Gastrocnemius medialis (tissue), 4 donors: Measurements from ENCODE around the gene DDX24. TPM values are rescaled to one million over a fixed set of nuclear protein-coding genes. Genes with fewer than 3 reads are reported as not detected.

ENCODE experiments used
- ATAC-seq, 2 donors: fragments of 150-250 bp; one replicate each; pipeline ENCODE4 v1.9.1; 2016
- DNase-seq, 2 donors: peaks; one replicate each; pipeline ENCODE4 v3.0.0-alpha.2; 2019
- H3K27ac ChIP-seq, 4 donors: fragments of 200-600 bp; sonication (generic); 1 replicate in 1 of 4; 2 replicates in 3 of 4; pipeline ENCODE4 v1.5.1; 2016 to 2018; ENCODE audit warnings: mild to moderate bottlenecking in 2 of 4, moderate library complexity in 1 of 4
- H3K27me3 ChIP-seq, 3 donors: fragments of 200-600 bp; sonication (generic) in 2 of 3; 1 replicate in 1 of 3; 2 replicates in 2 of 3; pipeline versions ENCODE4 v1.5.1 to v1.6.0; 2016 to 2019; ENCODE audit warnings: mild to moderate bottlenecking in 1 of 3, moderate library complexity in 1 of 3
- H3K36me3 ChIP-seq, 2 donors: fragments of 200-600 bp; sonication (generic) in 1 of 2; one replicate each; pipeline ENCODE4 v1.5.1; 2017 to 2018
- H3K4me1 ChIP-seq, 2 donors: fragments of 200-600 bp; sonication (generic) in 1 of 2; one replicate each; pipeline ENCODE4 v1.5.1; 2016 to 2017; ENCODE audit warnings: mild to moderate bottlenecking in 2 of 2
- H3K4me3 ChIP-seq, 4 donors: fragments of 200-600 bp; sonication (generic) in 3 of 4; 1 replicate in 1 of 4; 2 replicates in 3 of 4; pipeline ENCODE4 v1.5.1; 2016 to 2019; ENCODE audit warnings: mild to moderate bottlenecking in 2 of 4
- H3K9me3 ChIP-seq, 3 donors: fragments of 200-600 bp; sonication (generic) in 2 of 3; 1 replicate in 1 of 3; 2 replicates in 2 of 3; pipeline ENCODE4 v1.5.1; 2016 to 2019
- POLR2A ChIP-seq, 2 donors: fragments of 450-650 bp; IDR thresholded peaks; one replicate each; pipeline ENCODE4 v1.6.1; 2017; ENCODE audit warnings: antibody characterized with exemption in 2 of 2, mild to moderate bottlenecking in 2 of 2, moderate library complexity in 2 of 2
- in situ Hi-C, 4 donors: fragments of 200-750 bp; cut with MboI; loops; one replicate each; pipeline versions ENCODE4 v1.15.0 to v1.8.0; 2017; ENCODE audit warnings: low sequenced_read_pairs in 4 of 4
- intact Hi-C: fragments of 100-400 bp; cut with DNase I; formaldehyde crosslinking; loops from one replicate; pipeline ENCODE4 v1.15.1; 2023; ENCODE audit warnings: low total_unique reads
- total RNA-seq, 4 donors: library from RNA; depleted of rRNA; stranded (reverse); fragments of >200 nt; gene quantifications; one replicate each; pipeline versions ENCODE4 v1.1.0 to v1.2.3, GENCODE V29; 2016
- TF ChIP-seq, protein P1 (sequence below), 5 experiments: fragments of 450-650 bp in 3 of 5; fragments of 200-600 bp in 2 of 5; sonication (generic) in 2 of 5; IDR thresholded peaks in 4 of 5; conservative IDR thresholded peaks in 1 of 5; 1 replicate in 4 of 5; 2 replicates in 1 of 5; pipeline ENCODE4 v1.5.1; 2016 to 2019; ENCODE audit warnings: antibody characterized with exemption in 5 of 5, mild to moderate bottlenecking in 3 of 5, moderate library complexity in 3 of 5

Gene DDX24
- total RNA-seq, 4 donors from 2014 or later, result 106 to 200 (median 128) TPM

DNA sequence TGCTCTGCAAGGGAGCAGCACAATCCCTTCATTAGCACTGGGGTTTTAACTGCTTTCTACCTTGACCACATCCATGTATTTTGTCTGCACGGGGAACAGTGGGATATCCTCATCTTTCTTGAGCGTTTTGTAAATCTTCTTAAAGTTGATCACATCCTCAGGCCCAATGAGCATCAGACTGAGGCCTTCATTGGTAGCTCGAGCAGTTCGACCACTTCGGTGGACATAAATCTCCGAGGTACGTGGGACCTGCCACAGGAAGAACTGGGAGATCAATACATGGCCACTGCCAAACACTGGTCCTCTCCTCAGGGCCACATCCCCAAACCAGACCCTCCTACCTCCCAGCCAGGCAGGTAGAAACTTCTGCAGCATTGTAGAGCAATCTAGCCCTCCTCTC, 26.1 kb downstream of the DDX24 start:
- TF ChIP-seq, protein P1, sequence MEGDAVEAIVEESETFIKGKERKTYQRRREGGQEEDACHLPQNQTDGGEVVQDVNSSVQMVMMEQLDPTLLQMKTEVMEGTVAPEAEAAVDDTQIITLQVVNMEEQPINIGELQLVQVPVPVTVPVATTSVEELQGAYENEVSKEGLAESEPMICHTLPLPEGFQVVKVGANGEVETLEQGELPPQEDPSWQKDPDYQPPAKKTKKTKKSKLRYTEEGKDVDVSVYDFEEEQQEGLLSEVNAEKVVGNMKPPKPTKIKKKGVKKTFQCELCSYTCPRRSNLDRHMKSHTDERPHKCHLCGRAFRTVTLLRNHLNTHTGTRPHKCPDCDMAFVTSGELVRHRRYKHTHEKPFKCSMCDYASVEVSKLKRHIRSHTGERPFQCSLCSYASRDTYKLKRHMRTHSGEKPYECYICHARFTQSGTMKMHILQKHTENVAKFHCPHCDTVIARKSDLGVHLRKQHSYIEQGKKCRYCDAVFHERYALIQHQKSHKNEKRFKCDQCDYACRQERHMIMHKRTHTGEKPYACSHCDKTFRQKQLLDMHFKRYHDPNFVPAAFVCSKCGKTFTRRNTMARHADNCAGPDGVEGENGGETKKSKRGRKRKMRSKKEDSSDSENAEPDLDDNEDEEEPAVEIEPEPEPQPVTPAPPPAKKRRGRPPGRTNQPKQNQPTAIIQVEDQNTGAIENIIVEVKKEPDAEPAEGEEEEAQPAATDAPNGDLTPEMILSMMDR (IDR thresholded peaks at IDR 0.05 in 4 of 5, conservative IDR thresholded peaks at IDR 0.05 in 1 of 5), result no peak
- TF ChIP-seq POLR2A (IDR thresholded peaks at IDR 0.05), result no peak
- in situ Hi-C loops, result no loop called here
- H3K27me3 ChIP-seq, result no peaks in the 10 kb centered on the region
- peaks cover under 1 to 90% of the 10 kb centered on the region in 2 donors for H3K36me3 ChIP-seq
- no peak overlapping the region for H3K4me3 ChIP-seq
- intact Hi-C loops, result no loop called here
- DNase-seq (no peak), ATAC-seq (no peak)
- no peak overlapping the region for H3K27ac ChIP-seq
- no peaks in the 10 kb centered on the region for H3K9me3 ChIP-seq
- H3K4me1 ChIP-seq, result peaks cover 18 to 24% of the 10 kb centered on the region in 2 donors

DNA sequence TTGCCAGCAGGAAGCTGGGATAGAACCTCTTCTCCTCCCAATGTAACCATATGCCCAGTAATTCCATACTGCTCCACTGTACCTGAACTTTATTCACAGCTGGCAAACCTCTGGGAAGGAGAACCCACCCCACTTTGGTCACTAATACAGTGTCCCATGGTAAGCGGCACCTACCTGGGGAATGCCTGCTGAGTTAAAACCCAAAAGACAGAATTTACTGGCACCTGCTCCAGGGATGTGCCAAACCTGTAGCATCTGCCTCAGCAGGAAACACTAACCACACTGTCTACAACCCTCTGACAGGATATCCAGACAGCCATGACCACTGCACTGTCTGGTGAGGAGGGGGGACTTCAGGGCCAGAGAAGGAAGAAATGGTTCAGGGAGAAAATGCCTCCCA, 26.6 kb downstream of the DDX24 start:
- Histone ChIP-seq H3K4me1 (peaks cover 18 to 24% of the 10 kb centered on the region in 2 donors), H3K36me3 (peaks cover 2 to 90% of the 10 kb centered on the region in 2 donors), H3K27ac (no peak overlapping the region), H3K4me3 (no peak overlapping the region), H3K27me3 (no peaks in the 10 kb centered on the region), H3K9me3 (no peaks in the 10 kb centered on the region)
- no peak for TF ChIP-seq POLR2A (IDR thresholded peaks at IDR 0.05)
- intact Hi-C loops, result no loop called here
- no peak for ATAC-seq
- no peak for DNase-seq
- in situ Hi-C loops, result no loop called here

DNA sequence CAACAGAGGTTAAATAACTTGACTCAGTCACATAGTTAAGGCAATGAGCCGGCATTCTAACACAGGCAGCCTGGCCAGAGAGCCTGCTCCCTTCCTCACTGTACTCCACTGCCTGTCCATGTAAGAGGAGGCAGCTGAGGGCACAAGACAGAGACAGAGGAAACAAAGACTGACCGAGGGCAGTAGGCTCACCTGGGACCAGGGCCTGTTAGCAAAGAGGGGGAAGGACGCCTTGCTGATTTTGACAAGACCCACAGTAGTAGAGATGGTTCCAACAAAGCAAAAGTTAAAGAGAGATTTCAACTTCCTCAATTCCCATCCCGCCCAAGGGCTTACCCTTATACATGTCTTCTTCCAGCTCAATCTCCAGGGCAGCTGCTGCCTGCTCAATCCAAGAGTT, 28.3 kb downstream of the DDX24 start:
- in situ Hi-C loops (no loop called here), intact Hi-C loops (no loop called here)
- peaks cover 18 to 24% of the 10 kb centered on the region in 2 donors for H3K4me1 ChIP-seq
- H3K27ac ChIP-seq, result peak overlapping the region in 3 of 4 donors; percentile 27 to 50 (median 39)
- no peaks in the 10 kb centered on the region for H3K9me3 ChIP-seq
- peaks cover 2 to 90% of the 10 kb centered on the region in 2 donors for H3K36me3 ChIP-seq
- no peaks in the 10 kb centered on the region for H3K27me3 ChIP-seq
- ATAC-seq, result peak in 1 of 2 donors; percentile 51
- DNase-seq, result no peak
- no peak for TF ChIP-seq POLR2A (IDR thresholded peaks at IDR 0.05)
- TF ChIP-seq, protein P1 (IDR thresholded peaks at IDR 0.05 in 4 of 5, conservative IDR thresholded peaks at IDR 0.05 in 1 of 5), result no peak
- H3K4me3 ChIP-seq, result no peak overlapping the region

DNA sequence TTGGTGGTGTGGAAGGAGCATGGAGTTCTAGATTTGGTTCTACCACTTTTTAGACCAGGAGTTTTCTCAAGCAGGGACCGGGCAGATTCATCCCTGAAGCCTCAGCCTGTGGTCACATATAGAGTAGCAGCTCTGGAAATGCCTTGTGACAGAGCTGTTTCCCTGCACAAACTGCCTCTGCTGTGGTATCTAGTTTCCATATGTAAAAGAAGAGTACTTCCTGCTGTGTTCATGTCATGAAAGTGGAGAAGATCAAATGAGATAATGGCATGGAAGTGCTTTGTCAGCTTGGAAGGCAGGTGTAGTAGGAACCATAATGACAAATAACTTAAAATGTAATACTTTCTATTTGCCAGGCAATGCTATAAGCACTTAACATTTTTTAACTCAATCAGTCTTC, 28.8 kb downstream of the DDX24 start:
- H3K4me3 ChIP-seq, result no peak overlapping the region
- H3K9me3 ChIP-seq, result no peaks in the 10 kb centered on the region
- H3K4me1 ChIP-seq, result peaks cover 18 to 24% of the 10 kb centered on the region in 2 donors
- DNase-seq (no peak), ATAC-seq (peak in 1 of 2 donors; percentile 28)
- in situ Hi-C loops (no loop called here), intact Hi-C loops (no loop called here)
- H3K36me3 ChIP-seq, result peaks cover 2 to 90% of the 10 kb centered on the region in 2 donors
- H3K27me3 ChIP-seq, result no peaks in the 10 kb centered on the region
- TF ChIP-seq, protein P1 (IDR thresholded peaks at IDR 0.05 in 4 of 5, conservative IDR thresholded peaks at IDR 0.05 in 1 of 5), result no peak
- no peak for TF ChIP-seq POLR2A (IDR thresholded peaks at IDR 0.05)
- H3K27ac ChIP-seq, result peak overlapping the region in 3 of 4 donors; percentile 27 to 50 (median 39)

DNA sequence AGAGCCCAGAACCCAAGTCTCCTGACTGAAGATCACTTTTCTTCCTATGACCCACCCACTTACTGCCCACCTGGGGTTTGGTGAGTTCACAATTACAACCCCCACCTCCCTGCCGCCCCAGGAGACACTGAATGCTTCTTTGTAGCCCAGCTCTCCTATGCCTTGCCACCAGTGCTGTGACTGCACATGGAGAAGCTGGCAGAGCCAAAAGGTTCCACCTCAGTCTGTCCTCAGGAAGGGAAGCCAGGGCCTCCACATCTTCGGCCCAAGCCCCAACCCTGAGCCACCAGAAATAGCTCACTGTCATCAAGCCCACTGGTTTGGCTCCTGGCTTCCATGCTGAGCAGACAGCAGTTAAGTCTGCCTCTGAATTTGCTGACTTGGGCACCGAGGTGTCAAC, 29.2 kb downstream of the DDX24 start:
- TF ChIP-seq, protein P1 (IDR thresholded peaks at IDR 0.05 in 4 of 5, conservative IDR thresholded peaks at IDR 0.05 in 1 of 5), result no peak
- TF ChIP-seq POLR2A (IDR thresholded peaks at IDR 0.05), result no peak
- Histone ChIP-seq H3K4me3 (no peak overlapping the region), H3K4me1 (peaks cover 18 to 24% of the 10 kb centered on the region in 2 donors), H3K9me3 (no peaks in the 10 kb centered on the region), H3K27me3 (no peaks in the 10 kb centered on the region), H3K27ac (peak overlapping the region in 3 of 4 donors; percentile 27 to 50 (median 39)), H3K36me3 (peaks cover 2 to 90% of the 10 kb centered on the region in 2 donors)
- in situ Hi-C loops, result no loop called here
- no peak for DNase-seq
- ATAC-seq, result peak; percentile 11 to 52
- intact Hi-C loops, result no loop called here
